ENCODE data around the gene PACRG.

DNA sequence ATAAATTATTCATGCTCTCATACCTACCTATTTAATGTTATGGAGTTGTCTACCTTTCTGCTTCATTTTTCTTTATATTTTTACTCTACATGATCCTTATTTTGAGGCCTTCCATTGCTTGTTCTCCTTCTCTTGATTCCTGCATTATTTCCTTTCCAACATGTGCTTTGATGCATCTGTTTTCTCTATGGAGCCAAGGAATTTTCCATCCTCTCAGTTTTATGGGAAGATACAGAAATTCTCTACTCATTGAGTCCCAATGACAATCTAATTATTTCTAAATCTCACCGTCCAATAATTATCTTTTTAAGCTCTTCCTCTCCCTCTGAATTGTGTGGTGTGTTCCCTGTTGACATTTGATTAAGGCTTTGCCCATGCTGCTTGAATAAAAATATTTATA, 136.0 kb downstream of the PACRG start:
- no peak for TF ChIP-seq EZH2 (IDR thresholded peaks at IDR 0.05; ENCODE audit: insufficient read depth, poor library complexity, severe bottlenecking)
- TF ChIP-seq EZH2phosphoT487 (IDR thresholded peaks at IDR 0.05; ENCODE audit: insufficient read depth, low read depth), result no peak
